Subcutaneous adipose tissue (tissue), 4 donors: ENCODE results near the gene SEMA3F. TPM values are rescaled to one million over a fixed set of nuclear protein-coding genes. Genes with fewer than 3 reads are reported as not detected.

ENCODE experiments used
- total RNA-seq, 4 donors: library from RNA; depleted of rRNA; stranded (reverse); fragments of >200 nt; gene quantifications; one replicate each; pipeline ENCODE4 v1.1.0, GENCODE V29; 2016
- TF ChIP-seq, protein P1 (sequence below): fragments of 450-650 bp; IDR thresholded peaks from one replicate; pipeline ENCODE4 v1.5.1; 2016; ENCODE audit warnings: low read depth, mild to moderate bottlenecking, control low read depth, antibody characterized with exemption, moderate library complexity

Gene SEMA3F
- total RNA-seq, 4 donors from 2014 or later, result 4.6 to 32.8 (median 11.5) TPM

DNA sequence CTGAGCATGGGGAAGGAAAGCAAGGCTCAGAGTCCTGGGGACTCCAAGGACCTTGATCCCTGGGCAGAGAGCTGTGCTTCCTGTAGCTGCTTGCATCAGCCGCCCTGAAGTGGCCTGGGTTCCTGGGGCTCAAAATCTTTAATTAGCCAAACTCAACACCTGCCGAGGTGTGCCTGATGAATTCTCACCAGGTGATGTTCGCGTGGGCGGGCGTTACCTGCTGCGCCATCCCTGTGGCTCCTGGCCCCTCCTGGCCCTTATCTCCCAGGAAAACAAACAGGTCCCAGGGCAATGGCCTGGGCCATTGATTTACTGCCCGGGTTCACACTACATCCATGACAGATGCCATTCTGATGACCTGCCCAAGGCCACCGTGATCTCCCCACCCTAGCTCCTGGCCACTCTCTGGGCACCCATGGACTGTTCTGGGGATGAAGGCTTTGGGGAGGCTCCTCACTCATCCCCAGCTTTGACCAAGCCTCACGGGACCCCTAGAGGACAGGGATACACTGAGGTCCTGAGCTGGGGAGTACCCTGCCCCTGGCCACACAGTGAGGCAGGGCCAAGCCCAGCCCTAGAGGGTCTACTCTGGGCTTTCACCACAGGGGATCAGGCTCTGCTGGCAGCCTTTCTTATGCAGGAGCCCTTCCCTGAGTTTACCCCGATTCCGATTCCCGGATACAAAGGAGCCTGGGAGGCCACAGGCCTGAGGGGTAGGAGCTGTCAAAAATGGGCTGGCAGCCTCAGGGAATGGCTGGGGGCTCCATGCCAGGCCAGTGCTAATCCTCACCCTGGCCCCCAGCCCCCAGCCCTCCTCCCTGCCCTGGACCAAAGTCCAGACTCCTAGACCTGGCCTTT, 55.6 kb downstream of the SEMA3F start:
- TF ChIP-seq, protein P1, sequence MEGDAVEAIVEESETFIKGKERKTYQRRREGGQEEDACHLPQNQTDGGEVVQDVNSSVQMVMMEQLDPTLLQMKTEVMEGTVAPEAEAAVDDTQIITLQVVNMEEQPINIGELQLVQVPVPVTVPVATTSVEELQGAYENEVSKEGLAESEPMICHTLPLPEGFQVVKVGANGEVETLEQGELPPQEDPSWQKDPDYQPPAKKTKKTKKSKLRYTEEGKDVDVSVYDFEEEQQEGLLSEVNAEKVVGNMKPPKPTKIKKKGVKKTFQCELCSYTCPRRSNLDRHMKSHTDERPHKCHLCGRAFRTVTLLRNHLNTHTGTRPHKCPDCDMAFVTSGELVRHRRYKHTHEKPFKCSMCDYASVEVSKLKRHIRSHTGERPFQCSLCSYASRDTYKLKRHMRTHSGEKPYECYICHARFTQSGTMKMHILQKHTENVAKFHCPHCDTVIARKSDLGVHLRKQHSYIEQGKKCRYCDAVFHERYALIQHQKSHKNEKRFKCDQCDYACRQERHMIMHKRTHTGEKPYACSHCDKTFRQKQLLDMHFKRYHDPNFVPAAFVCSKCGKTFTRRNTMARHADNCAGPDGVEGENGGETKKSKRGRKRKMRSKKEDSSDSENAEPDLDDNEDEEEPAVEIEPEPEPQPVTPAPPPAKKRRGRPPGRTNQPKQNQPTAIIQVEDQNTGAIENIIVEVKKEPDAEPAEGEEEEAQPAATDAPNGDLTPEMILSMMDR, result no peak

DNA sequence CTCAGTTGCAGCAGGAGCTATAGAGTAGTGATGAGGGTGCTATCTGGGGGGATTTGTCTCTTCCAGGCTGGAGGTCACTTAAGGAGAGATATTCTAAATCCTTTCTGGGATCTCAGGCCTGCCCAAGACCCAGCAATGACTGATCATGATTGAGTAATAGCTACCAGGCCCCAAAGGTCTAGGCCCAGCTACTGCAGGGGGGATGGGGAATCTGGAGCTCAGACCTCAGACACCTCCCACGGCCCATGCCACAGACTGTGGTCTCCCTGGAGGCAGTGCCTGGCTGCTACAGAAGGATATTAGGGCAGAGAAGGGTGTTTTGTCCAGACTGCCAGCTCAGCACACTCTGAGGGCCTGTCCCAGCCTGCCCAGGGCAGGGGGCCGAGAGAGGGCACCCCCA, 56.8 kb downstream of the SEMA3F start:
- TF ChIP-seq, protein P1, result no peak

DNA sequence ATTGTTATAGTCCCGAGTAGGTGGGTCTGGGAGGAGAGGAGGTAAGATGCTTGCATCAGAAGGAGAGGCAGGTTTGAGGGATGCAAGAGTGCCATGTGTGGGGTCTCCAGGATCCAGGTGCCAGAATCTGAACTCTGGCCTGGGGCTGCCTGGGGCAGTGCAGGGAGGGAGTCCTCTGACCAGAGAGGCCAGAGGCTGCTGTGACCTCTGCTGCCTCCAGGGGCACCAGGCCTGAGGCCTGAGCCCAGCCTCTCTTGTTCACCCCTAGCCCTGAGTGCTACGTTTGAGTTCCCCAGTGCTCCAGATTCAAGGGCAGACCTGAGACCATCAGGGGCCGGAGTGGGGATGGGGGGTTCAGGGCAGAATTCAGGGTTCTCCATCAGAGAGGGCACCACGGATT, 57.4 kb downstream of the SEMA3F start:
- TF ChIP-seq, protein P1, result no peak

DNA sequence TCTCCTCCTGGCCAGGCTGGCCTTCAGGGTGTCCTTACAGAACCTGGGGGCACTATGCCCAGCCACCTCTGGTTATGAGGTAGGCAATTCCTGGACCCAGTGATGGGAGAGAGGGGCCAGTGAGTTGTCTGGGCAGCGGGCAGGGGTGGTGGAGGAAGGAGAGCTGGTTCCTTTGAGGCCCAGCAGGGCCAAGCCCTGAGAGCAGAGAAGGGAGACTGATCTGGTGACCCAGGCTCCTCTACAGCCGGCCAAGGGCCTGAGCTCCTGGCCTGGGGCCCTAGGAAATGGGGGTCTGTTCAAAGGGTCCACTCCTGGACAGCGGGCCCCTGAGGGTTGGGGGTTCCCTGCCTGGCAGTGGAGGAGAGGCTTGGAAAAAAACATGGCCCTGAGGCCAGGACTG, 57.8 kb downstream of the SEMA3F start:
- TF ChIP-seq, protein P1, result no peak

DNA sequence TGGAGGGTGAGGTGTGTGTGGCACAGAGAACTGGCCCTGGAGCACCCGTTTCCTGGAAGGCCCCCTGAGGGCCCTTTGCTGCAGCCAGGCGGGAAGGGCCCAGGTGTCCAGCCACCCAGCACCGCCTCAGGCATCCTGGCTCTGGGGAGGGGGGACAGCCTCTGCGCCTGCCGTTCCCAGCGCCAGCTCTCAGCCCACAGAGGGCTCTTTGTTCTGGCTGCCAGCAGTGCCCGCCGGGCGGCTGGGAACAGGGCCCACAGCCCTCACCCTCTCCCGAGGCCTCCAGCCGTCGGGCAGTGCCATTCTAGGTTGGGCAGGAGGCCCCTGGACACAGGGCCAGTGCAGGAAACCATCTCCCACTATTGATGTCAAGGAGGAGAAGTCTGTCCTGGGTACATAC, 58.2 kb downstream of the SEMA3F start:
- TF ChIP-seq, protein P1, result no peak

DNA sequence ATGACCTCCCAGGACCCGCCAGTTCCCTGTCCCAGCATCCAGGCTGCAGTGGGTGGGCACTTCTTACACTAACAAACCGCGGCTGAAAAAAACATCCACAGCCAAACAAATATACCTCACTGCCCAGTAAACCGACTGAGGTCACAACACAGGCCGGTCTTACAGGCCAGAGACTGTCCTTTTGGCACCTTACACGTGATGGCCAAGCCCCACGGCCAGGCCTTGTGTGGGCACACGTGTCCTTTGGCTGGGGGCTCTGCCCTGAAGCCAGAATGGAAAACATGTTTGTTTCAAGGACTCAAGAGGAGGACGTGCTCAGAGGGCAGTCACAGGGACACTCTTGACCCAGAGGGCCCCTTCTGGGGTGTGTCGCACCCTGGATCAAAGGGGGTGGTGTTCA, 59.7 kb downstream of the SEMA3F start:
- TF ChIP-seq, protein P1, result no peak

DNA sequence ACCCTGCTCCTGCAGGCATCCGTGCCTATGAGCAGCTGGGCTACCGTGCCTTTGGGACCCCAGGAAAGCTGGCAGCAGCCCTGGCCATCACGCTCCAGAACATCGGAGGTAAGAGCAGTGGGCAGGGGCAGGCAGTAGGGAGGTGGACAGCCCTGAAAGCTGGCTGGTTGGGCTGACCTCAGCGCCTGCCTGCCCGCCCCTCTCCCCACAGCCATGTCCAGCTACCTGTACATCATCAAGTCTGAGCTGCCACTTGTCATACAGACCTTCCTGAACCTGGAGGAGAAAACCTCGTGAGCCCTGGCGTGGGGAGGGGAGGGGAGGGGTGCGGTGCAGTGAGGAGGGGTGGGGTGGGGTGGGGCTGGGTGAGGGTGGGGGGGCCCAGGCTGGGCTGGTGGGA, 60.4 kb downstream of the SEMA3F start:
- TF ChIP-seq, protein P1, result no peak
